Measurements from ENCODE around the gene DISP2. TPM values are rescaled to one million over a fixed set of nuclear protein-coding genes. Genes with fewer than 3 reads are reported as not detected.

DISP2 gene
- total RNA-seq = under 1 TPM in 2 of 4 donors, not detected in 2; 0.14 to 0.85 TPM

- Histone ChIP-seq H3K27me3 (no peaks in the 10 kb centered on the region), H3K4me1 (no peaks in the 10 kb centered on the region), H3K36me3 (no peaks in the 10 kb centered on the region), H3K27ac (no peak within 1 kb of the TSS), H3K4me3 (peak within 1 kb of the TSS; percentile 42 to 43), H3K9me3 (no peaks in the 10 kb centered on the region)
- peak in 1 of 4 experiments; percentile 47 for TF ChIP-seq CTCF (IDR thresholded peaks at IDR 0.05)
- no peak for TF ChIP-seq POLR2A (IDR thresholded peaks at IDR 0.05)
- intact Hi-C loops (cut with DNase I; ENCODE audit: low total_unique reads) = no loop called here
- DNase-seq = peak; percentile 78 to 89
Observed at GRCh38 chr15:40357723-40358470, at the start of gene DISP2. DISP2 (plus strand) TSS chr15:40358219; CDS start chr15:40358322, 103 bp downstream.

GRCh38 chr15:40309344-40309862 lies 48.6 kb upstream of the DISP2 start:
- H3K4me3 ChIP-seq = no peak overlapping the region
- no peaks in the 10 kb centered on the region for H3K9me3 ChIP-seq
- intact Hi-C loops (cut with DNase I; ENCODE audit: low total_unique reads) = no loop called here
- no peak overlapping the region for H3K27ac ChIP-seq
- H3K4me1 ChIP-seq = no peaks in the 10 kb centered on the region
- no peaks in the 10 kb centered on the region for H3K36me3 ChIP-seq
- DNase-seq = no peak
- no peaks in the 10 kb centered on the region for H3K27me3 ChIP-seq
- TF ChIP-seq CTCF (IDR thresholded peaks at IDR 0.05) (no peak), POLR2A (IDR thresholded peaks at IDR 0.05) (no peak)

GRCh38 chr15:40310001-40310959 lies 47.7 kb upstream of the DISP2 start:
- no peaks in the 10 kb centered on the region for H3K4me1 ChIP-seq
- DNase-seq = no peak
- H3K36me3 ChIP-seq = no peaks in the 10 kb centered on the region

GRCh38 chr15:40310993-40311392 lies 47.0 kb upstream of the DISP2 start:
- DNase-seq = no peak
- Histone ChIP-seq H3K4me3 (no peak overlapping the region), H3K4me1 (no peaks in the 10 kb centered on the region), H3K27ac (no peak overlapping the region), H3K9me3 (no peaks in the 10 kb centered on the region), H3K36me3 (no peaks in the 10 kb centered on the region), H3K27me3 (no peaks in the 10 kb centered on the region)
- intact Hi-C loops (cut with DNase I; ENCODE audit: low total_unique reads) = no loop called here
- TF ChIP-seq POLR2A (IDR thresholded peaks at IDR 0.05) (no peak), CTCF (IDR thresholded peaks at IDR 0.05) (no peak)

More at GRCh38 chr15:40310001-40310959, 47.7 kb upstream of the DISP2 start:
- intact Hi-C loops (cut with DNase I; ENCODE audit: low total_unique reads) = no loop called here
- TF ChIP-seq CTCF (IDR thresholded peaks at IDR 0.05) (peak; percentile 30 to 49 (median 42)), POLR2A (IDR thresholded peaks at IDR 0.05) (no peak)
- Histone ChIP-seq H3K27me3 (no peaks in the 10 kb centered on the region), H3K9me3 (no peaks in the 10 kb centered on the region), H3K4me3 (no peak overlapping the region), H3K27ac (no peak overlapping the region)

Data from uterus (tissue), 4 donors.